H1 (cell line): ENCODE results near the gene TRPV6. TPM values are rescaled to one million over a fixed set of nuclear protein-coding genes. Genes with fewer than 3 reads are reported as not detected.

Experiments
- CTCF ChIA-PET: fragments of 300-600 bp; sonication (Branson Sonifier 250); formaldehyde crosslinking; loops from one replicate; lab custom pipeline; 2021; ENCODE audit not compliant: partially characterized antibody; lab: Charles Lee
- POLR2A ChIA-PET: fragments of 300-600 bp; sonication (Branson Sonifier 250); formaldehyde crosslinking; loops from one replicate; lab custom pipeline; 2021; ENCODE audit warnings: inconsistent platforms; ENCODE audit not compliant: partially characterized antibody; lab: Charles Lee
- DNase-seq, 2 experiments: peaks; one replicate each; pipeline versions ENCODE4 v3.0.0 to v3.0.0-alpha.2; 2010 to 2022; ENCODE audit warnings: low spot score in 2 of 2, low read depth in 1 of 2, mixed read lengths in 1 of 2
- FAIRE-seq: peaks from 2 replicates; lab custom pipeline; 2011; peaks lifted over from hg19 to GRCh38; lab: Jason Lieb, UNC
- H2AFZ ChIP-seq: 2 replicates; pipeline ENCODE4 v1.8.1; 2012; ENCODE audit warnings: low read length, inconsistent platforms
- H2AK5ac ChIP-seq: 2 replicates; pipeline ENCODE4 v1.6.1; 2013; ENCODE audit warnings: low read depth, low read length
- H2BK120ac ChIP-seq: replicated peaks from 2 replicates; pipeline ENCODE3; 2013; ENCODE audit warnings: low read depth, low read length, inconsistent platforms
- H2BK12ac ChIP-seq: 2 replicates; pipeline ENCODE4 v1.6.1; 2013; ENCODE audit warnings: low read depth, low read length
- H2BK15ac ChIP-seq: 2 replicates; pipeline ENCODE4 v1.6.1; 2013; ENCODE audit warnings: low read length
- H2BK20ac ChIP-seq: 2 replicates; pipeline ENCODE4 v1.6.1; 2013; ENCODE audit warnings: low read length
- H2BK5ac ChIP-seq: 2 replicates; pipeline ENCODE4 v1.6.1; 2013; ENCODE audit warnings: low read depth, low read length
- H3K14ac ChIP-seq: 2 replicates; pipeline ENCODE4 v1.6.1; 2013; ENCODE audit warnings: inconsistent platforms; ENCODE audit not compliant: insufficient read length
- H3K18ac ChIP-seq: 2 replicates; pipeline ENCODE4 v1.6.1; 2013; ENCODE audit warnings: low read length; ENCODE audit errors: extremely low read depth
- H3K23ac ChIP-seq: 2 replicates; pipeline ENCODE4 v1.6.1; 2013; ENCODE audit warnings: inconsistent platforms; ENCODE audit not compliant: insufficient read length
- H3K23me2 ChIP-seq: 2 replicates; pipeline ENCODE4 v1.6.1; 2013; ENCODE audit warnings: low read depth, low read length
- H3K27ac ChIP-seq: 2 replicates; pipeline ENCODE4 v1.6.1; 2011; ENCODE audit warnings: low read depth, low read length, inconsistent platforms
- H3K27me3 ChIP-seq, 4 experiments: replicated peaks in 1 of 4; 1 replicate in 1 of 4; 2 replicates in 3 of 4; pipeline versions ENCODE4 v1.6.1 to v1.8.1; 2011 to 2013; ENCODE audit warnings: low read length in 3 of 4, mild to moderate bottlenecking in 3 of 4, inconsistent platforms in 2 of 4, mixed read lengths in 2 of 4, moderate library complexity in 1 of 4; ENCODE audit not compliant: control insufficient read depth in 3 of 4, insufficient read depth in 3 of 4; ENCODE audit errors: extremely low read depth in 1 of 4
- H3K36me3 ChIP-seq, 4 experiments: 2 replicates each; pipeline versions ENCODE4 v1.6.1 to v1.8.1; 2011 to 2013; ENCODE audit warnings: mild to moderate bottlenecking in 4 of 4, low read length in 3 of 4, moderate library complexity in 2 of 4, control low read depth in 1 of 4, inconsistent platforms in 1 of 4; ENCODE audit not compliant: insufficient read depth in 4 of 4, control insufficient read depth in 2 of 4
- H3K4ac ChIP-seq: replicated peaks from 2 replicates; pipeline ENCODE3; 2013; ENCODE audit warnings: low read length, low read depth, mixed read lengths, inconsistent platforms; ENCODE audit not compliant: insufficient read length
- H3K4me1 ChIP-seq, 4 experiments: replicated peaks in 1 of 4; 1 replicate in 1 of 4; 2 replicates in 3 of 4; pipeline versions ENCODE4 v1.6.1 to v1.8.1; 2011 to 2013; ENCODE audit warnings: low read length in 3 of 4, inconsistent platforms in 2 of 4, mixed read lengths in 1 of 4; ENCODE audit not compliant: insufficient read depth in 4 of 4, control insufficient read depth in 3 of 4
- H3K4me2 ChIP-seq, 2 experiments: 2 replicates each; pipeline versions ENCODE4 v1.6.1 to v1.8.1; 2011 to 2013; ENCODE audit warnings: low read depth in 2 of 2, low read length in 2 of 2, control low read depth in 1 of 2, inconsistent platforms in 1 of 2, mild to moderate bottlenecking in 1 of 2; ENCODE audit not compliant: insufficient read depth in 1 of 2
- H3K4me3 ChIP-seq, 4 experiments: fragments of 200-600, 300-600 bp in 1 of 4; sonication (generic), shearing (Covaris generic), sonication (Bioruptor Twin) in 1 of 4; 2 replicates each; pipeline versions ENCODE4 v1.5.1 to v1.8.1; 2011 to 2016; ENCODE audit warnings: low read length in 4 of 4, low read depth in 3 of 4, control low read depth in 2 of 4, inconsistent platforms in 2 of 4, mild to moderate bottlenecking in 2 of 4, mixed read lengths in 1 of 4, moderate library complexity in 1 of 4; ENCODE audit not compliant: insufficient read depth in 2 of 4; ENCODE audit errors: extremely low read depth in 1 of 4
- H3K56ac ChIP-seq: replicated peaks from 2 replicates; pipeline ENCODE3; 2013; ENCODE audit warnings: low read depth, mild to moderate bottlenecking, mixed read lengths, low read length, inconsistent platforms; ENCODE audit not compliant: insufficient read length
- H3K79me1 ChIP-seq: 2 replicates; pipeline ENCODE4 v1.6.1; 2013; ENCODE audit warnings: low read depth, low read length, control low read depth
- H3K79me2 ChIP-seq, 2 experiments: 2 replicates each; pipeline versions ENCODE4 v1.6.1 to v1.8.1; 2012 to 2013; ENCODE audit warnings: low read length in 2 of 2, mild to moderate bottlenecking in 2 of 2, inconsistent platforms in 1 of 2; ENCODE audit not compliant: insufficient read depth in 2 of 2, control insufficient read depth in 1 of 2
- H3K9ac ChIP-seq, 4 experiments: replicated peaks in 1 of 4; 1 replicate in 1 of 4; 2 replicates in 3 of 4; pipeline versions ENCODE4 v1.6.1 to v1.8.1; 2011 to 2013; ENCODE audit warnings: low read depth in 3 of 4, low read length in 3 of 4, control low read depth in 2 of 4, mild to moderate bottlenecking in 2 of 4, moderate library complexity in 2 of 4, inconsistent platforms in 1 of 4; ENCODE audit errors: extremely low read depth in 1 of 4
- H3K9me3 ChIP-seq, 2 experiments: 2 replicates each; pipeline versions ENCODE4 v1.6.1 to v1.8.1; 2012 to 2013; ENCODE audit warnings: mild to moderate bottlenecking in 2 of 2, moderate library complexity in 2 of 2, control low read depth in 1 of 2, inconsistent platforms in 1 of 2, low read depth in 1 of 2, low read length in 1 of 2, mixed read lengths in 1 of 2; ENCODE audit not compliant: insufficient read depth in 2 of 2
- H4K20me1 ChIP-seq, 2 experiments: replicated peaks in 1 of 2; 2 replicates each; pipeline versions ENCODE3 to v1.8.1; 2011 to 2013; ENCODE audit warnings: inconsistent platforms in 2 of 2, low read length in 2 of 2, mild to moderate bottlenecking in 1 of 2; ENCODE audit not compliant: insufficient read depth in 2 of 2, control insufficient read depth in 1 of 2
- H4K5ac ChIP-seq: 2 replicates; pipeline ENCODE4 v1.6.1; 2013; ENCODE audit warnings: low read length, low read depth, mixed read lengths, inconsistent platforms; ENCODE audit not compliant: insufficient read length
- H4K8ac ChIP-seq: 2 replicates; pipeline ENCODE4 v1.8.0; 2013; ENCODE audit warnings: mild to moderate bottlenecking, moderate library complexity, low read length, inconsistent platforms; ENCODE audit not compliant: insufficient read depth; ENCODE audit errors: extremely low read depth
- H4K91ac ChIP-seq: replicated peaks from 2 replicates; pipeline ENCODE3; 2013; ENCODE audit warnings: low read length, mixed read lengths, inconsistent platforms; ENCODE audit not compliant: insufficient read length
- HDAC2 ChIP-seq, 2 experiments: fragments of 300-600 bp in 1 of 2; sonication (generic) in 1 of 2; IDR thresholded peaks; 2 replicates each; pipeline ENCODE4 v1.6.1; 2011 to 2012; ENCODE audit warnings: low read depth in 2 of 2, low read length in 2 of 2, mild to moderate bottlenecking in 2 of 2, moderate library complexity in 2 of 2, borderline replicate concordance in 1 of 2, inconsistent platforms in 1 of 2
- RBBP5 ChIP-seq: IDR thresholded peaks from 2 replicates; pipeline ENCODE4 v1.7.1; 2012; ENCODE audit warnings: low read depth, mild to moderate bottlenecking, inconsistent platforms, low read length, moderate library complexity, borderline replicate concordance
- RNF2 ChIP-seq: fragments of 200-900, 300-1000 bp; sonication (generic); IDR thresholded peaks from 2 replicates; pipeline ENCODE4 v1.7.1; 2016; ENCODE audit warnings: borderline replicate concordance, low read depth, mild to moderate bottlenecking, antibody characterized with exemption, low read length; ENCODE audit not compliant: poor library complexity, severe bottlenecking; ENCODE audit errors: missing control alignments
- RXRA ChIP-seq: IDR thresholded peaks from 2 replicates; pipeline ENCODE4 v1.6.1; 2011; ENCODE audit warnings: low read depth, mild to moderate bottlenecking, low read length, moderate library complexity; ENCODE audit not compliant: insufficient read depth
- SIX5 ChIP-seq: IDR thresholded peaks from 2 replicates; pipeline ENCODE4 v1.6.1; 2011; ENCODE audit warnings: mild to moderate bottlenecking, low read depth, low read length
- SUZ12 ChIP-seq: fragments of 200-600 bp; sonication (generic); IDR thresholded peaks from 2 replicates; pipeline ENCODE4 v1.6.1; 2012; ENCODE audit warnings: mild to moderate bottlenecking, inconsistent platforms, low read length, moderate library complexity, mixed read lengths
- ZNF274 ChIP-seq: IDR thresholded peaks from 2 replicates; pipeline ENCODE4 v1.7.0; 2012; ENCODE audit warnings: low read length, borderline replicate concordance; ENCODE audit errors: extremely low read depth
- WGBS, 2 experiments: shearing (Covaris generic) in 1 of 2; methylation state at CpG; one replicate each; pipeline versions ENCODE4 v1.1.6 to v1.1.7; 2013 to 2015; ENCODE audit warnings: low lambda C conversion rate in 2 of 2, mixed read lengths in 2 of 2, inconsistent platforms in 1 of 2, low coverage in 1 of 2, missing lambda C conversion rate in 1 of 2; ENCODE audit not compliant: insufficient replicate concordance in 2 of 2, insufficient coverage in 1 of 2, insufficient read length in 1 of 2; ENCODE audit errors: extremely low coverage in 1 of 2, missing lambda C conversion rate in 1 of 2; 5-methylcytosine and 5-hydroxymethylcytosine counted together
- polyA plus RNA-seq, 7 experiments: library from polyadenylated mRNA; depleted of rRNA in 3 of 7; stranded (reverse) in 5 of 7; unstranded in 2 of 7; fragments of >200 nt in 5 of 7; fragments of 200-250 nt in 2 of 7; gene quantifications; 1 replicate in 5 of 7; 2 replicates in 1 of 7; 4 replicates in 1 of 7; pipeline versions ENCODE4 v1.2.1 to v1.2.3, GENCODE V29; 2011 to 2013; ENCODE audit warnings: missing spikeins in 2 of 7, mixed read lengths in 2 of 7
- total RNA-seq: library from RNA; stranded (reverse); fragmentation: NEBNext Ultra II Directional; extraction: Animal tissue kit (Norgen Biotek cat#: 25700); gene quantifications from 2 replicates; pipeline ENCODE4 v1.2.1, GENCODE V29; 2021

Gene TRPV6
- total and polyA plus RNA-seq, 2 of the 8 experiments (the other 6 are each of a cell fraction or from before 2014, with no cell fraction given) = 0.52 to 1.1 TPM

GRCh38 chr7:142886866-142887265, 1.3 kb upstream of the TRPV6 start:
- Histone ChIP-seq H4K20me1 (peaks cover 0 to 5% of the 10 kb centered on the region in 2 experiments), H3K4me2 (no peak overlapping the region), H2BK120ac (no peak overlapping the region), H2AFZ (no peak overlapping the region), H3K36me3 (no peaks in the 10 kb centered on the region), H2BK20ac (0 out of 2 replicates have a peak overlapping the region, but pooled peaks have one; percentile 25), H3K4me1 (peaks cover 0 to 10% (median 2%) of the 10 kb centered on the region in 4 experiments; a peak in 2 of 7 replicates), H2BK12ac (no peak overlapping the region), H2BK5ac (no peak overlapping the region), H2BK15ac (0 out of 2 replicates have a peak overlapping the region, but pooled peaks have one; percentile 22), H3K18ac (no peak overlapping the region), H2AK5ac (peak overlapping the region; percentile 40; the same call in 1 of the 2 replicates), H3K79me2 (no peaks in the 10 kb centered on the region), H3K4me3 (no peak overlapping the region), H3K27me3 (no peaks in the 10 kb centered on the region), H3K14ac (no peak overlapping the region), H3K9ac (no peak overlapping the region), H3K23me2 (peaks cover 10% of the 10 kb centered on the region; the same call in 1 of the 2 replicates), H3K79me1 (no peaks in the 10 kb centered on the region), H3K23ac (no peak overlapping the region), H4K91ac (no peak overlapping the region), H3K4ac (no peak overlapping the region), H4K5ac (no peak overlapping the region), H3K56ac (no peak overlapping the region), H4K8ac (no peak overlapping the region), H3K9me3 (no peaks in the 10 kb centered on the region), H3K27ac (no peak overlapping the region)
- TF ChIP-seq HDAC2 (IDR thresholded peaks at IDR 0.05; ENCODE audit: borderline replicate concordance in 1 of 2, low read depth in 2 of 2, low read length in 2 of 2) (no peak), RXRA (no peak), SUZ12 (no peak), SIX5 (no peak), RNF2 (no peak), RBBP5 (no peak), ZNF274 (no peak)
- FAIRE-seq (no peak), DNase-seq (no peak)
- ChIA-PET POLR2A (interaction anchor here (1.2 kb wide), 1 partner anchor 15 kb away, joined by 4 read pairs; no protein-coding TSS in a partner anchor), CTCF (interaction anchor here (0.6 to 2.5 kb wide), 13 partner anchors 10 to 328 kb away, joined by 3 to 18 read pairs (median 4); no protein-coding TSS in a partner anchor)
- 82% methylated on average over 7 of the region's 7 CpGs; no CpG with 5 or more reads in 1 of the 2 experiments for whole genome bisulfite sequencing, 2 experiments
